GM10248 (cell line): ENCODE measurements around the gene PLEKHM3.

Source experiments
- CTCF ChIA-PET: fragments of 300-600 bp; sonication (Branson Sonifier 250); formaldehyde crosslinking; extraction: SDS; loops from one replicate; lab custom pipeline; 2021; ENCODE audit warnings: antibody characterized with exemption; lab: Yijun Ruan, JAX
- POLR2A ChIA-PET: fragments of 350-650 bp; sonication (Branson Sonifier 250); formaldehyde crosslinking; extraction: SDS; loops from one replicate; lab custom pipeline; 2020; ENCODE audit warnings: antibody characterized with exemption; lab: Yijun Ruan, JAX
- DNase-seq: peaks from one replicate; pipeline ENCODE4 v3.0.0; 2012; ENCODE audit errors: extremely low spot score
- CTCF ChIP-seq: IDR thresholded peaks from 2 replicates; pipeline ENCODE4 v1.5.1; 2012; ENCODE audit warnings: mild to moderate bottlenecking, low read depth; ENCODE audit errors: extremely low read depth, missing control alignments, control extremely low read depth

PLEKHM3 gene

GRCh38 chr2:207876842-207877535, 148.3 kb downstream of the PLEKHM3 start:
- no peak for TF ChIP-seq CTCF
- no peak for DNase-seq
- ChIA-PET POLR2A (no interaction called here), CTCF (interaction anchor here (0.8 kb wide), 1 partner anchor 9 kb away, joined by 3 read pairs; no protein-coding TSS in a partner anchor)

- CTCF ChIA-PET: interaction anchor here (1.2 to 1.6 kb wide), 2 partner anchors 9 to 12 kb away, joined by 3 to 4 read pairs; no protein-coding TSS in a partner anchor
- DNase-seq: no peak
- POLR2A ChIA-PET: no interaction called here
- TF ChIP-seq CTCF: no peak
Measured at GRCh38 chr2:207875473-207876212, 149.7 kb downstream of the PLEKHM3 start.

- TF ChIP-seq CTCF: no peak
- peak; percentile 39 for DNase-seq
- CTCF ChIA-PET: interaction anchor here (1.4 kb wide), 1 partner anchor 31 kb away, joined by 4 read pairs; no protein-coding TSS in a partner anchor
- POLR2A ChIA-PET: no interaction called here
Measured at GRCh38 chr2:207873794-207874193, 151.5 kb downstream of the PLEKHM3 start.

- POLR2A ChIA-PET: no interaction called here
- no peak for DNase-seq
- CTCF ChIA-PET: interaction anchor here (1.4 kb wide), 2 partner anchors 11 to 26 kb away, joined by 3 to 4 read pairs; no protein-coding TSS in a partner anchor
- no peak for TF ChIP-seq CTCF
Measured at GRCh38 chr2:207871911-207872310, 153.4 kb downstream of the PLEKHM3 start.

- CTCF ChIA-PET: interaction anchor here (1.3 to 1.6 kb wide), 4 partner anchors 9 to 35 kb away, joined by 3 to 6 read pairs (median 4); no protein-coding TSS in a partner anchor
- no peak for DNase-seq
- TF ChIP-seq CTCF: no peak
- POLR2A ChIA-PET: no interaction called here
Measured at GRCh38 chr2:207871506-207871905, 153.8 kb downstream of the PLEKHM3 start.

GRCh38 chr2:207870814-207871213, 154.5 kb downstream of the PLEKHM3 start:
- ChIA-PET POLR2A (no interaction called here), CTCF (interaction anchor here (1.3 to 1.6 kb wide), 4 partner anchors 9 to 36 kb away, joined by 3 to 6 read pairs (median 4); no protein-coding TSS in a partner anchor)
- DNase-seq: no peak
- no peak for TF ChIP-seq CTCF
